GM21515 (cell line): Measurements from ENCODE around the gene EFNA5.

ENCODE experiments used
- ATAC-seq: cut with Tn5 transposase; IDR thresholded peaks from one replicate; pipeline ENCODE4 v1.9.1; 2021; ENCODE audit not compliant: unreplicated experiment

Gene EFNA5

DNA sequence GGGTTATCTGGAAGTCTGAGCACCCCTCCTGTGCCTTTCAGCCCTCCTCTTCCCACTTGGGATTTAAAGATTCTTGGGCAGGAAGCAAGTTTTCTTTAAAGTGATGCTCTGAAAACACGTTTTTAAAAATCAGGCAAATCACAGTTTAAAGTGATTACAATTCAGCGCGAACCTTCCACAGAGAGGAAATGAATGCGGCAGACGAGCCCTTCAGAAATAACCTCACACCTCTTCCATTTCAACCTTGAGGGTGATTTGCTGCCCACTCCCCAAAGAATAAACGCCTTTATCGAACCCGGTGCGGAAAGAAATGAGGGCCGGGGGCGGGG lies 2.3 kb upstream of the EFNA5 start:
- no peak for ATAC-seq

DNA sequence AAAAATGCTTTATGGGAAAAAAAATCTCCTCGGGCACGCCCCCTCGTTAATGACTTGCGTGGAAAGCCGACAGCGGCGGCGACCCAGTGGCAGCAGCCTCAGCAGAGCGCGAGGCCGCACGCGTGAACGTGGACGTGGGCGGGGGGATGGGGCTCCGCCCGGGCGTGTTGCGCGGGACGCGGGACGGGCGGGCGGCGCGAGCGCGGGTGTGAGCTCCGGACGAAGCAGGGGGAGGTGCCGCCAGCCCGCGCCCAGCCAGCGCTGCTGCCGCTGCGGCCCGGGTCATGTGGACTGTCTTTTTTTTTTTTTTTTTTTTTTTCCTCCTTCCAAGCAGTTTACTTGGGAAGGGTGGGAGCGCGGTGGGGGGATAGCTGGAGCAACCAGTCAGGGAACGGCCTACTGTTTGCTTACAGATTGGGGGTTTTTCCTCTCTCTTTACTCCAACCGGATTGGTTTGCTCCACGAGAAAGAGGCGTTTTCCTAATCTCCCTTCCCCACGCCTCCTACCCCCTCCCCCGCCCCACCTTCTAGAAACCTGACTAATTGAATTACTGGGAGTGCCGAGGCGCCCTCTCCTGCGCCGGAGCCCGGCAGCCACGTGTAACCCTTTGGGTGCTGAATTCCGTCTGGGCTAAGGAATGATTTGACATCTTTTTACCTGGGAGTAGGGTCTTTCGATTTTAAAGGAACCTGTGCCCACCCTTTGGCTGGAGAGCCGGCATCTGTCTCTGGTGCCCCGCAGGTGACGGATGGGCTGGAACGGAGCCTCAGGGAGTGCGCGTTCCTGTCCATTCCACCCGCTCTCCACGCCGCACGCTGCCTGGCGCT lies 1.7 kb upstream of the EFNA5 start:
- ATAC-seq, result no peak

DNA sequence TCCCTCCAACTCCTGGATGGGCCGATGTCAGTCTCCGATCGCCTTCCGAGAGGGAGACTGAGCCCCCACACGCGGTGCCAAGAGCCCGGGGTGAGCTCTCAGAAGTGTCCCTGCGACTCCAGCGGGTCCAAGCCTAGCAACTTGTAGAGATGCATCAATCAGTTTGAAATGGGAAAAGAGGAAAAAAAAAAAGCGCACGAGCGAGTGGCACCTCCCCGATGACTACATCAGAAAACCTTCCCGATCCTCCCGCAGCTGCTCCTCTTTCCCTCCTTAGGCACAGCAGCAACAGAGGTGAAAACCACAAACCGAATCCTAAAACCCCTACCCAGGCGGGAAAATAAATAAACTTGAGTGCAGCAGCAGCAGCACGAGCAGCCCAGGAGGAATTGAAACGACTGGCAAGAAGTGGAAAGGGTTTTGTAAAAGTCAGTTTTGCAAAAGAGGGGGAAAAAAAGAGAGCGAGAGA lies 1.0 kb upstream of the EFNA5 start:
- no peak for ATAC-seq

DNA sequence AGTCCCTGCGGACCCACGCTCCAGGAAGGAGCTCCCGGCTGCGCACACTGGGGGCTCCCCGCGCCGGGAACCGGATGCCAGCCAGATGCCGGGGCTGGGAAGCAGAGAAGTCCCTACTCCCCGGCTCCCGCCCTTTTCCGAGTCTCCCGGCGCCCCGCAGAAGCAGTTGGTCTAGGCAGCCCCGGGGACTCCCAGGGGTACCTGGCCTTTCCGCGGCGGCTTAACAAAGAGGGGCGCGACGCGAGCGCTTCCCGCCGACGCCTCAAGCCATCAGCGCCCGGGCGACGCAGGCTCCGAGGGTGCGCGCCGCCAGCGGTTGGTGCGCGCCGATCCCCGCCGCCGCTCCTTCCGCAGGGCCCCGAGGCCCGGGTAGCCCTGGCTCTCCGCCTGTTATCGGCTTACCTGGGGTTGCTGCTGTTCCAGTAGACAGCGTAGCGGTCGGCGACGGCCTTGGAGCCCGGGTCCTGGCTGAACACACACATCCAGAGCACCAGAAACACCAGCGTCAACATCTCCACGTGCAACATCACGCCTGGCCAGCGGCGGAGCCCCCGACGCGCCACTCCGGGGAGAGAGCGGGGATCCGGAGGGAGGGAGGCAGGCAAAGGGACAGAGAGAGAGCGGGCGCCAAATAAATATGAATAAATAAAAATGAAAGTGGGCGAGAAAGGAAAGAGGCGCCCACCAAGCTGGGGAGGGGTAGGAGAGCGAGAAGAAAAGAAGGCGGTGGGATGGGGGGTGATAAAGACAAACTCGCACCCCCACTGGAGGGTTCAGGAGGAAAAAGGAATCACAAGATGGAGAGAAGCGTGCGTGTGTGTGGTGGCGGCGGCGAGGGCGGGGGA lies 428 bp downstream of the EFNA5 start:
- ATAC-seq, result no peak

DNA sequence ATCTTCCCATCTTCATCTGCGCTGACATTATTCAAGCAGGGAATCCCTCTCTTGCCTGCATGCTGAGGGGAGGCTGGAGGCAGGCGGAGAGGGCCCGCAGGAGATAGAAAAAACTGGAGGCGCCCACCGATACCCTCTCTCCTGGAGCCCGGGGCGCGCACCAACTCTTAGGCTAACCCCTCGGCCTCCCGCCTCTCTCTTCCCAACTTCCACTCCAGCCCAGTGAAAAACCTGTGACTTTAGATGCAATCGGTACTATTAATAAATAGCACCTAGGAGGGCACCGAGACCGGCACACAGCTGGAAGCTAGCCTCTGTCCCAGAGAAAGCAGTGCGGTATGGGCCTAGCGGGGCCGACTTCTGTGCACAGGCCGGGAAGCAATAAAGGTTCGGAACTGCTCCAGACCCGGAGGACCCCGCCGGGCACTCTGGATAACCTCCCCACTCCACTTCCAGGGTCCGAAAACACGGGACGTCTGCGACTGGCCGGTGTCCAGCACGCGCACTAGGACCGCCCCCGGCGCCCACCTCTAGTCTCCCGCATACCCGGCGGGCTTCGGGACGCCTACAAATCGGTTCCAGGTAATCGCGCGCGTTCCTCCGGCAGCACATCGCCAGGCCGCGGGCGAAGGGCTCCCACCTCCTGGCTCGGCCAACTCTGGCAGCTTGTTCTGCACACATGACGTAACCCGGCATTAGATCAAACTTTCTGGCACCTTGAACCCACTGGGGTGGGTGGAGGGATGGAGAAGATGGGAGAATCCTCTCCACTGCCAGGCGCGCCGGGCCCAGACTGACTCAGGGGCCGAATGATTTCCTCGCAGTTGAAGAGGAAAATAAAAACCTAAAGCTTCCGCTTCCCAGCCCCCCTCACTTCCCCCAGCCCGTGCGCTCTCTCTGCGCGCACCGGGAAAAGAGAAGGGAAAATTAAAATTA lies 1.4 kb downstream of the EFNA5 start:
- ATAC-seq, result no peak

DNA sequence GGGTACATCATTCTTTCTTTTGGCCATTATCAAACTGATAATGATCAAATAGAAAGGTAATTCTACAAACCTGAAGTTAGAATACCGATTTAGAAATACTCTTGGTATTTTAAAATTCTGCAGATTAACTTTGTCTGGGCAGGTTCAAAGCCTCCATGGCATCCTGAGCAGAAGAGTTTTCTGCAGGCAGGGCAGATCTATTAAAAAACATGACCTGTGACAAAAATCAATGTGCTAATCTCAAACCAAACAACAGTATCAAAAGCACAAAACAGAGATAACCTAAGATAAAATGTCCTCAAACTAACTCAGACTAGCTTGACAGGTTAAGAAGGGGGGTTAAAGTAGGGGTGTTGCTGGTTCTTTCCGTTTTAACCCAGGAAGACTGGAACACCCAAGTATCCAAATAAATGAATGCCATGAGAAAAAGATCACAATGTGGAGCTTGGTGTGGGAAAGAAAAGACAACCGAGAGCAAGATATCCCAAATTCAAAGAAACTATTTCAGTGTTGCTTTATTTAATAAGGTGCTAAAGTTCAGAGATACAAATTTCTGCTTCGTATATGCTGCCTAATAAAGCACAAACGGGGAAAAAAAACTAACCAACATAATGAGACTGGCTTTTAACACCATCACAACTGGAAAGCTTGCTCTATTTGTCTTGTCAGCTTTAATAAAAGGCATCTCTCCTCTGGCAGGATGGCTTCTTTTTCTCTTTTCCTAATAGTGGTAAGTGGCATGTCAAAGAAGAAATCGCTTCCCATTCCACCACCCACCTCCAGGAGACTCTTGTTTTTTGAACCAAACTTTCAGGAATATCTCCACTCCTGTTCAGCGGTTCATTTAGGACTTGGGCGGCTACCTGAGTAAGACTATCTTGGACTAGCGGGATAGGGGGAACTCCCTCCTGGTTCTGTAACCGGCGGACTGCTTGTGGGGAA lies 2.3 kb downstream of the EFNA5 start:
- no peak for ATAC-seq

DNA sequence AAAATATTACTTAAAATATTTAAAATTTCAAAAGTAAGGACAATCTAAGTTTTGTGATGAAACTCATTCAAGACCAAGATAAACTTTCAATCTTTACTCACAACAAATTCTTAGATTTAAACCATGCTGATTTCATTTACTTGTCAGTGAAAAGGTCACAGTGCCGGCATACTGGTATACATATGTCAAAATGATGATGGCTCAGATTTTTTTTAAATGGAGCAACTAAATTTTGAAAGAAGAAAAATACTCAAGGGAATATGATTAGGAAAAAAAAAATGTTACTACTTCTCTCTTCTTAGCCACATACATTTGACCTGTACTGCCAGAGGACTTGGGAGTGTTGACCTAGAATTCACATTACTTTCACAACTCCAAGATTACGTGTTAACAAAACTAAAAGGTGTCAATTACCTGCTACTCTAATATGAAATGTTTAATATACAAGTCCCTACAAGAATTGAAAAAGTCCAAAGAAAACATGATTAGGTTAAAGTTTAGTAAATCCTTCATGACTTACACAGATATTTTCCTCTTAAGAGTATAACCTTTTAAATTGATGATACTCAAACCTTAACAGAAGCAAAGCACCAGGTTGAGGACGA lies 4.6 kb downstream of the EFNA5 start:
- ATAC-seq, result no peak

DNA sequence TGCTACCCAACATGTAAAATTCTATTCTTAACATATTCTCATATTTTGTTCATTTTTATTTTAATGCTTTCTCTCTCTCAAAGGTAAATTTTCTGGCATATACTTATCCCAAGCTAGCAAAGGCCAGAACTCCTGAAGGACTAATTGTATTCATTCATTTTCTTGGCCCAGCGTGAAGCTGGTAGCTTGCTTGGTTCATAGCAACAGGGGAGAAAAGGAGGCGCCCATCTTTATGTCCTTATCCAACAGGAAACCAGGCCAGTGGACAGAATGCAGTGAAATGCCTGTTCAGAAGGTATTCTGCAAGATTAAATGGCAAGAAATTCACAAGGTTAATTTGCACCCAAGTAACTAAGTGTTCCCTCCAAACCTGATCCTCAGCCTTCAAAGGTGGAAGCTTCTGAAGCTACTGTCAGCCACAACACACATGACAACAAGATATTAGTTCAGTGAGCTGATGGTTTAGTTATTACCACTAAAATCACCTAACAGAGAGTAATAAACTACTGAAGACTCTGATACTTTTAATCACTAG lies 5.6 kb downstream of the EFNA5 start:
- no peak for ATAC-seq

DNA sequence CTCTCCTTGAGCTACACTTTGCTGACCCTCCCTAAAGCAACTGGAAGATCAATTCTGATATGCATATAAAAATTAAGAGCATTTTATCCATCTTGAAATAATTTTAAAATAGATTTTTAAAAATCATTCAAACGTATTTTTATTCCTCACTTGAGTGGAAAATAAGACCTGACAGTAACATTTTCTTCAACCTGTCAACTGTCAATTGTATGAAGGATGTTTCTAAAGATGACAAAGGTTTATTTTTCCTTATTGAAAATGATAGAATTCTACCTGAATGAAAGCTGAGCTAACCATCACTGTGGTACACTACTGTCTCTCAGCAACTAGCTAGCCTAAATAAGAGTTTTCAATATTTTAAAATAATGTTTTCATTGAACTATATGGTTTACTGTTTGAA lies 7.0 kb downstream of the EFNA5 start:
- no peak for ATAC-seq

DNA sequence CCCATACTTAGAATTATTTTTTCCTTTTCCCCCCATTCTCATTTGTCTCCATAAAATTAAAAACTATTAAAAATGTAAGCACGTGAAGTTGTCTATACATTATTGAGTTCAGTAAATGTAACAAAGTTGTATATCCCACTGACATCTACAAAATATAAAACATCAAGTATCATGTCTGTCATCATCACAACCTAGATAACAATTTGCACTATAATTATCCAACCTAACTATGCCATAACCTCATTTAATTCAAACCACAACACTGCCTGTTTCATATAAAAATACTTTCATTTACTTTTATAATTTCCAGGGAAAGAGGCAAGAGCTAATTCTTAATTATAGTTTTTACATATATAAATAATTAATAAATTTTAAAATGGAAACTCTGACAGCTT lies 9.1 kb downstream of the EFNA5 start:
- ATAC-seq, result no peak

DNA sequence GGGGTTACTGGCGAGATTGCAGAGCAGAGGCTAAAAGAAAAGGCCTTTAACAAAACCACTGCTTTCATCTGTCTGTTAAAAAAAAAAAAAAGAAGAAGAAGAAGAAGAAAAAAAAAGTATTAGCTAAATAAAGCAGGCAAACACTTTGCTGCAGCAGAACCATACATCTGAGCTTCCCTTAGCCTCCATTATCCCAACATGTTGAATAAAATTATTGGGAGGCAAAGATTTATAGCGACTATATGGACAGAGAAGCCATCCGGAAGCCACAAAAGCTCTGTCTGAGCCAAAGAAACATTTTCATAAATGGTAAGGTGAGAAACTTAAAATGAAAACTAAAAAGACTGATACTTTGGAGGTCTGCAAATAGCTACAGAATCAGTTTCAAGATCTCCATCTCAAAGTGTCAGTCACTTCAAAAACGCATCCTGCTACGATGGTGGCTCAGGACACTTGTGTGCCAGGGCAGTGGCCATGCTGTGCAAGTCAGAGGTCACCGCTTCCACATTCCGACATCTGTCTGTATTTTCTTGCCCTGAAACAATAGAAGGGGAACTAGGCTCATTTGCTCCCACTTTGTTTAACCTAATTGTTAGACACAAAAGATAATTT lies 9.6 kb downstream of the EFNA5 start:
- no peak for ATAC-seq

DNA sequence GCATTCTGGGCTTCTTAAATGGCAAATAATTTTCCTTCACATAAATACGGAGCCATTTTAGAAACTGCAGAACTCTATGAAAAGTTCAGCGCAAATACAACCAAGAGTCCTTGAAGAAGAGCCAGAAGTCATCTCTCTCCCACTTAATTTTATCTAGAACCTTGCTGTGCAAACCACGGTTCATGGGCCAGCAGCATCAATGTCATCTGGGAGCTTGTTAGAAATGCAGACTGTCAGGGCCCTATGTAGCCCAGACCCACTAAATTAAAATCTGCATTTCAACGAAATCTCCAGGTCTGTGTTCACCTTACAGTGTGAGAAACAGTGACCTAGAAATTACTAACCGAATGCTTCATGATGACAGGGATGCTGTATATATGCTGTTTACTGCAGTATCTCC lies 12.2 kb downstream of the EFNA5 start:
- ATAC-seq, result no peak

DNA sequence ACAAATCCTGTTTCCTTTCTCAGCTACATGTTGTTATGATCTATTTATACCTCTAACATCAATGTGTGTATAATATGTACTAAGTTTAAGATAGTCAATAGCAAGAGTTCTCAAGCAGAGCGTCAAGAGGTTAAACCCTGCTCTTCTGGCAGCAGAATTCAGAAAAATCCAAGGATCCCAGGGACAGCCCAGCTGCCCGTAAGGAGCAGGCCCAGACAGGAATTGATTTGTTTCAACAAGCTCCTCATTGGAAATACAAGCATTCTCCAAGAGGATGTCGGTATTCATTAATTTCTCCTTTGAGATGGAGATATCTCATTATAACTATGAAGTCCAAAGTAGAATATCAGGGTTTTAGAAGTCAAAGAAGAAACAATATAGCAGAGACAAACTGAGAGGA lies 14.9 kb downstream of the EFNA5 start:
- no peak for ATAC-seq

DNA sequence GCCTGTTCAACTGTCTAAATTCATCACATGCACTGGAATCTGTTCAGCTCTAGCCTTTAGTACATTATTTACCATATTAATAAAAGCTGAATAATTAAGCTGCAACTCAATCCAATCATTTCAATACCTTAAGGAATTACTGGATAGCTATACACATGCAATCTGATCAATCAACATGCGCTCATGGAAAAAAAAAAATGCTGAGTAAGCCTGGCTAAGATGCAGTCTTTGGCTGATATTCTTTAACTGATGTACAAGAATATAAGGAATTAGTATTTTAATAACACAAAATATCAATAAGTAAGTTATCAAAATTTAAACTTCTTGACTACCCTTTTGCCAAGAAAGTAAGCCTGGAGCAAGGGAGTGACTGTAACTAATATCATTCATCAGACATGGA lies 15.9 kb downstream of the EFNA5 start:
- no peak for ATAC-seq

DNA sequence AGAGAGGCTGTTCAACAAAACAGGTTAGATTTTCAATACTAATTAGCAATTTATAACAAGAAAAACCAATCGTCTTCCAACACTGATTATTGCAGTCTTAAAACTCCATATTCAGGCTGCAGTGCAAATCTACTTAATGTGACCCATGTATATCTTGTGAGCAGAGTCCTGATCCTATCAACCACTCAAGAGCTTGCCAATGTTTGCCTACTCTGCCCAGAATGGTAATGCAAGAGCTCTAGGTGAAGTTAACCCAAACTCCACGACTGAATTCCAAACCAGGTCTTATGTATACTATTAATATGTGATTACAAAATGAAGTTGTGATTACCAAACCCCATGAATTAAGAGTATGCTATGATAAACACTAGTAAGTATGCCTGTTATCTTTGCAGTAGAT lies 17.1 kb downstream of the EFNA5 start:
- ATAC-seq, result no peak

DNA sequence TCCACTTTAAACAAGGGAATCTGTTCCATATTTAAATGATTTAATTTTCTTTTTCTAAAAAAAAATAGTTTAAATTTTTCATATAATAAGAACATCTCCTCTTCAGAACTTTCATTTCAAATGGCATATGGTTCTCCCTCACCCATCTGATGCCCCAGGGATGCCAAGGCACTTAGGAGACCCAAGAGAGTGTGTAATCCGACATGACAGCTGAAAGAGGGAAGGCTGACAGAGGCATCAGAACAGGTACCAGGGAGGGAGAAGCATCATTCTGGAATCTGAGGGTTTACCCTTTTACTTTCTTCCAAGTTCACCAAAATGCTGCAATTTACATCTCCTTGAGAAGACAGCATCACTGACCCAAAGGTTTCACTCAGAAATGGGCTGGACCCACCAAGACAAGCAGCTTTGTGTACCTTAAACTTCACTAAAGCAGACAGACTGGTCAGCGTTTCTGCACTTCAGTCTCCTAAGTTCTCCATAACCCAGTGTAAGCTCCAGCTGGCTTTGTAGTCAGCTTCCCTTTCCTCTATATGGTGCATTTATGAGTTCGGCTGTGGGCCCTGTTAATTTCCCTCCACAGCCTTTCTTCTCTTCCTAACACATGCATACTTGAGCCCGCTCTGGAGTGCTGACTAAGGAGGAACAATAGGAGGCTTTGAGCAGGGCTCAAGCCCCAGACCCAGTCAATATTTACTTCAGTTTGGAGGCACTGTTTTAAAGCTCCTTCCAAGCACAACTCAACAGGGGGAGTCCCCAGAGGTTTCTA lies 17.7 kb downstream of the EFNA5 start:
- no peak for ATAC-seq

DNA sequence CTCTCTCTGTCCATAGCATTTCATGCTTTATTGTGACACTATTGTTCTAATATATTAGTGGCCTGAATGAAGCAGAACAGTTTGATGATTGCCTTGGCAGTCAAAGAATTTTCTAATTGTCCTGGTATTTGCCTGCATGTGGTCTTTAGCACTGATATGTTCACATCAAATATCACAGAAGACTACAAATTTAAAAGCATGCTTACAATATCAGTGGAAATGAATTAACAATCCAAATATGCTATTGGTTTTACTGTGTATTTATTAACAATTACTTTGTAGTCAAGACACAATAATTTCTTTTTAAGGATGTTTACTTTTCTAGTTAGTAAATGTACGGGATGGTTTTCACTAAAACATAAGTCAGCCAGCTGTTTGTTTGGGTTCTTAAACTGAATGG lies 18.3 kb downstream of the EFNA5 start:
- ATAC-seq, result no peak

DNA sequence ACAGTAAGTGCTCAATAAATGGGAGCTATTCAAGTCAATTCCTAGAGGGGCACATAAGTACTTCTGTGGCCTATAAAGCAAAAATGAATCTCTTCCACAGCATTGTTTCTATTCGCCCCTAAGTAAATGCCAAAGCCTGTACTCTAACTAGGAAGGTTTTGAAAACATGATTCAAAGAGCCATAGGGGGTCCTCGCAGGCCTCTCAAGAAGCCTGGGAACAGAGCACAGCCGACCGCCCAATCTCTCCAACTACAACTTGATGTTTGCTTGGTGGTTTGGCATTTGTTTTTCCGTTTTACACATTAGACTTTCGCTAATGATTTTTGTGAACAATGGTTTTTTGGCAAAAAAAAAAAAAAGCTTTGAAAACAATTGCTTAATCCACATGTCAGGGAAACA lies 19.4 kb downstream of the EFNA5 start:
- ATAC-seq, result no peak
